Activated B cell treated with CpG ODN at 0.5 μM for 24 hours (primary cell): Measurements from ENCODE around the gene CAMK1G. TPM values are rescaled to one million over a fixed set of nuclear protein-coding genes. Genes with fewer than 3 reads are reported as not detected.

Experiments used
- ATAC-seq: fragments of 200-7000 bp; cut with Tn5 transposase; one replicate; pipeline ENCODE4 v1.10.0; 2021; ENCODE audit warnings: low read depth, mild to moderate bottlenecking, moderate library complexity
- CTCF ChIA-PET: fragments of 350-600 bp; sonication (Branson Sonifier 250); formaldehyde crosslinking; loops from one replicate; lab custom pipeline; 2021; ENCODE audit warnings: antibody characterized with exemption; lab: Charles Lee
- POLR2A ChIA-PET: fragments of 350-600 bp; sonication (Branson Sonifier 250); formaldehyde crosslinking; loops from one replicate; lab custom pipeline; 2021; ENCODE audit warnings: antibody characterized with exemption; lab: Charles Lee
- DNase-seq: peaks from one replicate; pipeline ENCODE4 v3.0.0; 2022
- H3K27ac Mint-ChIP-seq: one replicate; pipeline ENCODE4 v1.8.0; 2020; ENCODE audit warnings: mixed read lengths
- H3K27me3 Mint-ChIP-seq: one replicate; pipeline ENCODE4 v1.8.0; 2021; ENCODE audit warnings: mixed read lengths
- H3K36me3 Mint-ChIP-seq: one replicate; pipeline ENCODE4 v1.8.0; 2021; ENCODE audit warnings: low read depth, mixed read lengths
- H3K4me1 Mint-ChIP-seq: one replicate; pipeline ENCODE4 v1.8.0; 2021; ENCODE audit warnings: mixed read lengths
- H3K4me3 Mint-ChIP-seq: one replicate; pipeline ENCODE4 v1.8.0; 2020; ENCODE audit warnings: mild to moderate bottlenecking, mixed read lengths
- H3K9me3 Mint-ChIP-seq: one replicate; pipeline ENCODE4 v1.8.0; 2020; ENCODE audit warnings: mixed read lengths
- intact Hi-C: fragments of 100-400 bp; cut with micrococcal nuclease; formaldehyde crosslinking; loops from one replicate; pipeline ENCODE4 v1.15.1; 2024
- total RNA-seq: library from RNA; stranded (reverse); gene quantifications from 2 replicates; pipeline ENCODE4 v1.2.3, GENCODE V29; 2022
- TF ChIP-seq, protein P1 (sequence below): fragments of 200-600 bp; IDR thresholded peaks from one replicate; pipeline ENCODE4 v1.8.0; 2022; ENCODE audit warnings: antibody characterized with exemption, mild to moderate bottlenecking

CAMK1G gene
- total RNA-seq, 1 donor from 2014 or later: not detected

GRCh38 chr1:209556162-209556690 lies 27.3 kb upstream of the CAMK1G start:
- Mint-ChIP-seq H3K4me3 (no peak overlapping the region), H3K36me3 (no peaks in the 10 kb centered on the region), H3K4me1 (no peaks in the 10 kb centered on the region), H3K9me3 (no peaks in the 10 kb centered on the region), H3K27ac (no peak overlapping the region), H3K27me3 (peaks cover 5% of the 10 kb centered on the region)
- TF ChIP-seq, protein P1, sequence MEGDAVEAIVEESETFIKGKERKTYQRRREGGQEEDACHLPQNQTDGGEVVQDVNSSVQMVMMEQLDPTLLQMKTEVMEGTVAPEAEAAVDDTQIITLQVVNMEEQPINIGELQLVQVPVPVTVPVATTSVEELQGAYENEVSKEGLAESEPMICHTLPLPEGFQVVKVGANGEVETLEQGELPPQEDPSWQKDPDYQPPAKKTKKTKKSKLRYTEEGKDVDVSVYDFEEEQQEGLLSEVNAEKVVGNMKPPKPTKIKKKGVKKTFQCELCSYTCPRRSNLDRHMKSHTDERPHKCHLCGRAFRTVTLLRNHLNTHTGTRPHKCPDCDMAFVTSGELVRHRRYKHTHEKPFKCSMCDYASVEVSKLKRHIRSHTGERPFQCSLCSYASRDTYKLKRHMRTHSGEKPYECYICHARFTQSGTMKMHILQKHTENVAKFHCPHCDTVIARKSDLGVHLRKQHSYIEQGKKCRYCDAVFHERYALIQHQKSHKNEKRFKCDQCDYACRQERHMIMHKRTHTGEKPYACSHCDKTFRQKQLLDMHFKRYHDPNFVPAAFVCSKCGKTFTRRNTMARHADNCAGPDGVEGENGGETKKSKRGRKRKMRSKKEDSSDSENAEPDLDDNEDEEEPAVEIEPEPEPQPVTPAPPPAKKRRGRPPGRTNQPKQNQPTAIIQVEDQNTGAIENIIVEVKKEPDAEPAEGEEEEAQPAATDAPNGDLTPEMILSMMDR: no peak
- POLR2A ChIA-PET: no interaction called here
- CTCF ChIA-PET: no interaction called here
- no peak for ATAC-seq
- no peak for DNase-seq
- intact Hi-C loops: no loop called here

DNA sequence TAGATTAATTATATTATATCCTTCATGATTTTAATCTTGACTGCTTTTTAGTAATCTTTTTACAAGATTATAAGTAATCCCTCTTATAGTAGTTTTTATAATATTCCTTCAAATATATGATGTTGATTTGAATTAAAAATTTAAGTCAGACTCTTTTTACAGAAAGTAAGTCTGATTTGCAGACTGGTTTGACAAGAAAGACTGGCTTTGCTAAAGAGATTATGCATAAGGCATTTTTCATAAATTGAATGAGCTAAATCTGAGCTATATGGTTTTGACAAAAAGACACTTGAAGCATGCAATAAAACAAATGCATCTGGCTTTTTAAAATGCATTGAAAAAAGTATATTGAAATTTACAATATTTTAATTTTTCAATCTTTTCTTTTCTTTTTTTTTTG lies 26.3 kb upstream of the CAMK1G start:
- no peaks in the 10 kb centered on the region for H3K36me3 Mint-ChIP-seq
- ChIA-PET CTCF (no interaction called here), POLR2A (no interaction called here)
- DNase-seq: no peak
- intact Hi-C loops: no loop called here
- TF ChIP-seq, protein P1: no peak
- no peaks in the 10 kb centered on the region for H3K9me3 Mint-ChIP-seq
- no peak overlapping the region for H3K4me3 Mint-ChIP-seq
- no peak for ATAC-seq
- H3K27me3 Mint-ChIP-seq: peaks cover 12% of the 10 kb centered on the region
- no peaks in the 10 kb centered on the region for H3K4me1 Mint-ChIP-seq
- H3K27ac Mint-ChIP-seq: no peak overlapping the region

- peaks cover 29% of the 10 kb centered on the region for H3K27me3 Mint-ChIP-seq
- no peak overlapping the region for H3K27ac Mint-ChIP-seq
- DNase-seq (no peak), ATAC-seq (no peak)
- CTCF ChIA-PET: interaction anchor here (1.0 kb wide), 1 partner anchor 9 kb away, joined by 4 read pairs; no protein-coding TSS in a partner anchor
- TF ChIP-seq, protein P1: no peak
- H3K36me3 Mint-ChIP-seq: no peaks in the 10 kb centered on the region
- no peak overlapping the region for H3K4me3 Mint-ChIP-seq
- intact Hi-C loops: loop anchor here (10.0 kb wide), 1 partner anchor 754 kb away; no protein-coding TSS in a partner anchor
- POLR2A ChIA-PET: no interaction called here
- no peaks in the 10 kb centered on the region for H3K9me3 Mint-ChIP-seq
- no peaks in the 10 kb centered on the region for H3K4me1 Mint-ChIP-seq
Measured at GRCh38 chr1:209560529-209560928, 23.0 kb upstream of the CAMK1G start.

DNA sequence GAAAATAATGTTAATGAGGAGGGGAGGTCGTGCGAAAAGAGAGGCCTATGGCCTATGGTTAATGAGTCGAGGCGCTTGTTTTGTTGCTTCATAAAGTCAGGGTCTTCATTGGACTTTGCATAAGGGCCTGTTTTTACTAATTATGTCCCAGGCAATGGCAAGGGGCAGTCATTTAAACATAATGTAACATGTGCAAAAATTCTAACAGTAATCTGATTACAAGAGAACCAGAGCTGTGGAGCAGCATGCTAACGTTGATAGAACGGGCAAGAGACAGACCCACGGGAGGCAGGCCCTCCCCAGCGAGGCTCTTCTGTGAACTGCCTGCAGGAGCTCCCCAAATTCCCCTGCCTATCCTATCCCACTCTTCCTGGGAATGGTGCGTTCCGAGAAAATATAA lies 22.6 kb upstream of the CAMK1G start:
- TF ChIP-seq, protein P1: no peak
- H3K4me3 Mint-ChIP-seq: no peak overlapping the region
- intact Hi-C loops: loop anchor here (10.0 kb wide), 1 partner anchor 754 kb away; no protein-coding TSS in a partner anchor

GRCh38 chr1:209561532-209561931 lies 22.0 kb upstream of the CAMK1G start:
- Mint-ChIP-seq H3K4me3 (no peak overlapping the region), H3K4me1 (no peaks in the 10 kb centered on the region), H3K27ac (no peak overlapping the region), H3K9me3 (no peaks in the 10 kb centered on the region), H3K36me3 (no peaks in the 10 kb centered on the region), H3K27me3 (peaks cover 37% of the 10 kb centered on the region)
- DNase-seq: no peak
- CTCF ChIA-PET: interaction anchor here (1.0 kb wide), 1 partner anchor 8 kb away, joined by 4 read pairs; no protein-coding TSS in a partner anchor
- TF ChIP-seq, protein P1: no peak
- intact Hi-C loops: loop anchor here (10.0 kb wide), 1 partner anchor 753 kb away; no protein-coding TSS in a partner anchor
- POLR2A ChIA-PET: no interaction called here
- no peak for ATAC-seq

More for the DNA sequence above, 22.6 kb upstream of the CAMK1G start:
- ChIA-PET CTCF (interaction anchor here (1.0 kb wide), 1 partner anchor 9 kb away, joined by 4 read pairs; no protein-coding TSS in a partner anchor), POLR2A (no interaction called here)
- Mint-ChIP-seq H3K27ac (no peak overlapping the region), H3K36me3 (no peaks in the 10 kb centered on the region), H3K4me1 (no peaks in the 10 kb centered on the region), H3K9me3 (no peaks in the 10 kb centered on the region), H3K27me3 (peaks cover 31% of the 10 kb centered on the region)
- ATAC-seq: no peak
- DNase-seq: no peak
